ENCODE measurements around the gene GALNT18.

- TF ChIP-seq MAX (IDR thresholded peaks at IDR 0.05) (no peak), ZBTB33 (IDR thresholded peaks at IDR 0.05) (no peak), CTCF (IDR thresholded peaks at IDR 0.05; ENCODE audit: low read depth, low read length, missing input control) (no peak), RAD21 (IDR thresholded peaks at IDR 0.05) (no peak), REST (IDR thresholded peaks at IDR 0.05) (no peak), GABPA (IDR thresholded peaks at IDR 0.05 in 1 of 2, conservative IDR thresholded peaks at IDR 0.05 in 1 of 2) (no peak), HNF4G (IDR thresholded peaks at IDR 0.05) (no peak), TAF1 (conservative IDR thresholded peaks at IDR 0.05) (no peak), JUND (IDR thresholded peaks at IDR 0.05) (no peak), NR2F2 (IDR thresholded peaks at IDR 0.05) (no peak), RXRA (IDR thresholded peaks at IDR 0.05) (no peak), ATF3 (IDR thresholded peaks at IDR 0.05) (no peak), EGR1 (IDR thresholded peaks at IDR 0.05; ENCODE audit: low read depth in 2 of 2) (no peak)
These were observed 23.6 kb downstream of the GALNT18 start for GRCh38 chr11:11598243-11598642.

Measured in liver (tissue), 3 donors.